HG02981 (cell line): Measurements from ENCODE around the gene NCF4.

Source experiments
- ATAC-seq: cut with Tn5 transposase; IDR thresholded peaks from one replicate; pipeline ENCODE4 v1.9.1; 2021; ENCODE audit warnings: mild to moderate bottlenecking, moderate library complexity; ENCODE audit not compliant: unreplicated experiment

Gene NCF4

GRCh38 chr22:36860821-36861659 is at the start of gene NCF4:
NCF4 (plus strand) TSS chr22:36861006; CDS start chr22:36861172, 166 bp downstream.
- peak; percentile 58 for ATAC-seq

- ATAC-seq = no peak
Observed at GRCh38 chr22:36811094-36811800, 49.6 kb upstream of the NCF4 start.

DNA sequence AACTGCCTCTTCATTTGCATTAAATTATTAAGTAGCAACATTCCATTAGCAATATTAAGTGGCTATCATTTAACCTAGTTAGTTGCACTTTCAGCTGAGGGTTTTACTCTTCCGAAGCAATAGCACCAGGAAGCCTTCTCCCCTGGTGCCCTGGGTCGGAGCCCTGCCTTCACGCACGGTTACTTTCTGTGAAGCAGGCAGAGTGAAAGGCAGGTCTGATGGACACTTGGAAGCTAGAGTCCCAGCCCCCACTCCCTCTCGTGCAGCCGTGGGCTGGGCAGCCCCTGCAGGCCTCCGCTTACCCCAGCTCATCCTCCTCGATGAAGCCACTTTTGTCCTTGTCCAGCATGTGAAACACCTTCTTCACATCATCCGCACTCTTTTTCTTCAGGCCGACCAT is 46.0 kb upstream of the NCF4 start:
- no peak for ATAC-seq

DNA sequence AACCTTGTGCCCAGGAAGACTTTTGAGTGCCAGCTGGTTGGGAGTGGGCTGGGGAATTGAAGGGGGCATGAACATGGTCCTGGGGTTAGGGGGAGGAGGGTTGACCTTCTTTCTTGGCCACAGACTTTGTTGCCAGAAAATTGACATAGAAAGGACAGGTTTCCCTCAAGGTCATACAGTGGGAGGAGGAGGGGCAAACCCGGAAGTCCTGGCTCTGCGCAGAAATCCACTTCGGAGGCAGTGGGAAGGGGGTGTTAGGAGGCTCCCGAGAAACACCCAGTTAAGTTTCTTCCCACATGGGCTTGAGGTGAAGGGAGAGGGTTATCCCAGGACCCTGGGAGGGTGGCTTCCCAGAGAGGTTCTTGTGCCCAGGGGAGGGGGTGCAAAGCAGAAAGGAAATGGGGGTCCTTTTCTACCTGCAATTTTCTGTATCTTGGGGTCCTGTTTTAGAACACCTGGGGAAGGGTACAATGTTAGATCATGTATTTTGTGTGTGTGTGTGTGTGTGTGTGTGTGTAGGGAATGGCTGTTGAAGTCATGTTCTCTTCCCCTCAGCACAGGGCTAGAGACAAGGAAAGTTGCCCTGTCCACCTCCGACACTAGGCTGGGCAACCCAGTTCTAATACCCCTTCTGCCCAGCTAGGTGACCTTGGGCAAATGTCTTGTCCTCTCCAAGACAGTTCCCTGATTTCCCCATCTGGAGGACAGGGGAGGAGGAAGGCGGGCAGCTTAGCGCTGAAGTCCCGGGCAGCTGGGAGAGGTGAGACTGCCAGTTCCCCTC is 45.1 kb upstream of the NCF4 start:
- ATAC-seq = no peak

- no peak for ATAC-seq
Observed at GRCh38 chr22:36816339-36816635, 44.5 kb upstream of the NCF4 start.

GRCh38 chr22:36816636-36817524 is 43.9 kb upstream of the NCF4 start, which contains the start of gene PVALB:
PVALB (minus strand) TSS chr22:36817035; CDS start chr22:36817005, 30 bp downstream.
- ATAC-seq = no peak

DNA sequence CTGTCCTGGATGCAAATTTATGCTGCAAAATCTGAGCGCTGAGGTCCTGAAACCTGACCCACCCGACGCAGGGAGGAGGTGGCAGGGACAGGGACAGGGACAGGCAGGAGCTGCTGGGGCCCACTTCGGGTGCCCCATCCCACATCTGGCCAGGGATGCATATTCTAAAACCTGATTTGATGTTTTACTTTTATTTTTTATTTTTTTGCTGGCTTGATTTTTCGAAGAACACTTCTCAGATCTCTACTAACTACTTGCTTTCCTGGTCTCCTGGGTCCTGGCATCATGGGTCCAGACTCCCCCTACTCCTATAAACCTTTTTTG is 43.3 kb upstream of the NCF4 start:
- no peak for ATAC-seq

- ATAC-seq = no peak
Observed at GRCh38 chr22:36818010-36818642, 42.7 kb upstream of the NCF4 start.

- ATAC-seq = no peak
Observed at GRCh38 chr22:36819112-36819511, 41.7 kb upstream of the NCF4 start.

DNA sequence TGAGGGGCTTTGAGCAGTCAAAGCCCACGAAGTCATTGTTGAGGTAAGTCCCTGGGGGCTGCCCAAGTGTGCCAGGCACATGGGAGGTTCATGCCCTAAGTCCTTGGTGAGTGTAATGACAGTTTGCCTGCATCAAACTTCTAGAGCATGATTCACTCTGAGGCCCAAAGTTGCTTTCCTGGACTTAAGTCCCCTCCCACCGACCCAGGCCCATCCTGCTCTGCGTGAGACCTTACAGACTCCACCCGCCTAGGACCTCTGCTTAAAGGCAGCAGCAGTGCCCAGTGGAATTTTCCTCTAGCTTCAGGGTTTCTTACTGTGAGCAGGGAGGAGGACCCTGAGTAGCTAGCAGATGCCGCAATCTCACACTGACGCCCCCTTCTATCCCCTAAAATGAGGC is 38.2 kb upstream of the NCF4 start:
- ATAC-seq = no peak

DNA sequence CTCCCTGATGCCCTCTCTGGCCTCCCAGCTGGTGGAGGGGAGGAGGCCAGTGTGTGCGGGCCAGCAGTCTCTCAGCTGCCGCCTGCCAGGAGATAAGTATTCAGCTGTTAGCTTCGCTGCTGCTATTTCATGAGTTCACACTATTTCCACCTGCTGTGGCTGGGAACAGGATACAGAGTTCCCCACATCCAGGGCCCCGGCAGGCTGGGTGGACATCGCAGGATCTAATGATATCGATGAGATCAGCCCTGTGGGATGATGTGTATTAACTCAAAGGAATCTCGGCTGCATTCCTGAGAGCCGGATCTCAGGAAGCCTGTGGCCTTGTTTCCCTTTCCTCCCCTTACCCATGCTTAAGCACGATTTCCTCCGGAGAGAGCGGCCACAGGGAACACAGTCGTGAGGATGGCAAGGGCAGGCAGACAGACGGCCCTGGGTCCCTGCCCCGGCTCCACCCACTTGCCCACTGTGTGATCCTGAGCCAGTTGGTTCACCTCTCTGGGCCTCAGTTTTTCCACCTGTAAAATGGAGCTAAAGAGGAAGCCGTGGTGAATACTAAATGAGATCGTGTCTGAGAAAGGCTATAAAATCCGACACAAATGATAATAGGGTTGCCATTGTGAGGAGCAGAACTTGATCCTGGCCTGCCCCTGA is 37.5 kb upstream of the NCF4 start:
- no peak for ATAC-seq

DNA sequence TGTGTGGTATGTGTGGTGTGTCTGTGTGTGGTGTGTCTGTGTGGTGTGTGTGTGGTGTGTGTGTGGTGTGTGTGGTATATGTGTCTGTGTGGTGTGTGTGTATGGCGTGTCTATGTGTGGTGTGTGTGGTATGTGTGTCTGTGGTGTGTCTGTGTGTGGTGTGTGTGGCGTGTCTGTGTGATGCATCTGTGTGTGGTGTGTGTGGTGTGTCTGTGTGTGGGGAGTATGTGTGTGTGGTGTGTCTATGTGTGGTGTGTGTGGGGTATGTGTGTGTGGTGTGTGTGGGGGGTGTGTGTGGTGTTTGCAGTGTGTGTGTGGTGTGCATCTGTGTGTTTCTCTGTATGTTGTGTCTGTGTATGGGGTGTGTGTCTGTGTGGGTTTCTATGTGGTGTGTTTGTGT is 36.2 kb upstream of the NCF4 start:
- no peak for ATAC-seq

DNA sequence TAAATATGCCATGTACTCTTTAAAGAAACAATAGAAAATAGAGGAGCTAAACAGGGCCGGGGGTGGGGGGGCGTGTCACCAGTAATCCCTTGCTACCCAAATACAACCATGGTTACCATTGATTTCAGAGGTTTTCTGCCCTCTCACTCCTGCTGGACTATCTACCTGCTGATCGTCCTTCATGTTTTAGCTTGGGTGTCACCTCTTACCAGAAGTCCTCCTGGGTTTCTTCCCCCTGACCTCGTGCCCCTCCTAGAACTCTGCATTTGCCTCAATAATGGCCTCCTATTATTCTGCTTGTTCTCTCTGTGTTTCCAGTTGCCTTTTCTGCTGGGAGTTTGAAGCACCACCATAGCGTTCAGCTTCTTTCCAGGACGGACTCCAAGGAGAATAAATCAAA is 34.5 kb upstream of the NCF4 start:
- no peak for ATAC-seq

DNA sequence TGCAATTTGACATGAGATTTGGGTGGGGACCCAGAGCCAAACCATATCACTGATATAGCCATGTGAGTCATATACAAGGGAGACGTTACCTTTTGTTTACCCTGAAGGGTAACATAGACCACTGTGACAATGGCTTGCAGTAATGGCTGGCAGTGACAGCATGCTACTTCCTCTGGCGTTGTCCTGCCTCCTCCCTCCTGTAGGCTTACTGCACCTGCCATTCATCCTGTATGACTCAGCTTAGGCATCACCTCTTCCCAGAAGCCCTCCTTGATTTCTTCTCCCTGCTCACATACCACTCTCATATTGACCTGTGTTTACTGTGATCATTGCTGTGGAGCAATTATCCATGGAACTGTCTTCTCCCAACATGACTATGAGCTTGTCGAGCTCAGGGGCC is 32.0 kb upstream of the NCF4 start:
- no peak for ATAC-seq

GRCh38 chr22:36829370-36830002 is 31.3 kb upstream of the NCF4 start:
- ATAC-seq = no peak

DNA sequence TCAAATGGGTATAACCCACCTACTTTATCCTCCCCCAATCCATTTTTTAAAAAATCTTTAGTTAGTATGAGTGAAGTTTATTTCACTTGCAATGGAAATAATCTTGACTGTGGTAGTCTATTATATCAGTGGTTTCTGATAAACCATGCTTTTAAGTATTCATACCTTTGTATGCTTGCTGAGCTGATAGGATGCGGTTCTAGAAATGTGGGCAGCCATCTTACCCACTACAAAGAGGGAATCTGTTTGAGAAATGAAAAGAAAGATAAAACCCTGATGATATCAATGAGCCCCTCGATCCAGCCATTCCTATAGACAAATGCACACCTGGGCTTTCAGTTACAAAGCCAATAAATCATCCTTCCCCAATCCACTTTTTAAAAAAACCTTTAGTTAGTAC is 30.2 kb upstream of the NCF4 start:
- ATAC-seq = no peak

DNA sequence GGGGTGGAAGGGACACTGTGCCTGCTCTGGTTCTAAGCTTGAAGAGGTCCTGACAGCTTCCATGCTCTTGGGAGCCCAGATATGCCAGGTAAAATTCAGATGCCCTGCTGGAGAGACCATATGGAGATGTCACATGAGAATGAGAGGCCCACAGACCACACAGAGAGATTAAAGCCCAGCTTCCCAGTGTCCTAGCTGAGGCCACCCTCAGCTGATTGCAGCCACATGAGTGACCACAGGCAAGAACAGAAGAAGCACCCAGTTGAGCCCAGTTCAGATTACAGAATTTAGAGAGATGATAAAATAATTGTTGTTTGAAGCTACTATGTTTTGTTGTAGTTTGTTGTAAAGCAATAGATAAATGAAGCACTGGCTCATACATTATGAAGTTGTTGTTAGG is 29.6 kb upstream of the NCF4 start:
- no peak for ATAC-seq

DNA sequence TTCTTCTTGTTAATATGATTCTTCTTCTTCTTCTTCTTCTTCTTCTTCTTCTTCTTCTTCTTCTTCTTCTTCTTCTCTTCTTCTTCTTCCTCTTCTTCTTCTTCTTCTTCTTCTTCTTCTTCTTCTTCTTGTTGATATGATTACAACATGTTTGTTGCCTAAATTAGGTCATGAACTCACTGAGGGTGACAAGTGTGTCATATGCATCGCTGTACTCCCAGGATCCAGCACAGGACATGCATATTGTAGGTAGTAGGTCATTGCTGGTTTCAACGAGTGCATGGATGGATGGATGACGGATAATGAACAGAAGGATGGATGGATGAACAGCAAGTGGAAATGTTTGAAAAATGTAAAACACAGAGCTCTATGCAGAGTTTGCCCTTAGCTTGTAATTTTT is 29.1 kb upstream of the NCF4 start:
- no peak for ATAC-seq

- ATAC-seq = no peak
Observed at GRCh38 chr22:36833073-36833472, 27.7 kb upstream of the NCF4 start.
